Loucy (cell line): ENCODE data around the gene ROR1.

Experiments
- EZH2phosphoT487 ChIP-seq: fragments of 200-600 bp; IDR thresholded peaks from 2 replicates; pipeline ENCODE4 v1.6.1; 2018; ENCODE audit warnings: antibody characterized with exemption, mild to moderate bottlenecking, moderate library complexity, borderline replicate concordance
- TF ChIP-seq, protein P1 (sequence below): fragments of 200-600 bp; sonication (generic); conservative IDR thresholded peaks from 2 replicates; pipeline ENCODE4 v1.5.1; 2014; ENCODE audit warnings: mild to moderate bottlenecking, antibody characterized with exemption, low read length

DNA sequence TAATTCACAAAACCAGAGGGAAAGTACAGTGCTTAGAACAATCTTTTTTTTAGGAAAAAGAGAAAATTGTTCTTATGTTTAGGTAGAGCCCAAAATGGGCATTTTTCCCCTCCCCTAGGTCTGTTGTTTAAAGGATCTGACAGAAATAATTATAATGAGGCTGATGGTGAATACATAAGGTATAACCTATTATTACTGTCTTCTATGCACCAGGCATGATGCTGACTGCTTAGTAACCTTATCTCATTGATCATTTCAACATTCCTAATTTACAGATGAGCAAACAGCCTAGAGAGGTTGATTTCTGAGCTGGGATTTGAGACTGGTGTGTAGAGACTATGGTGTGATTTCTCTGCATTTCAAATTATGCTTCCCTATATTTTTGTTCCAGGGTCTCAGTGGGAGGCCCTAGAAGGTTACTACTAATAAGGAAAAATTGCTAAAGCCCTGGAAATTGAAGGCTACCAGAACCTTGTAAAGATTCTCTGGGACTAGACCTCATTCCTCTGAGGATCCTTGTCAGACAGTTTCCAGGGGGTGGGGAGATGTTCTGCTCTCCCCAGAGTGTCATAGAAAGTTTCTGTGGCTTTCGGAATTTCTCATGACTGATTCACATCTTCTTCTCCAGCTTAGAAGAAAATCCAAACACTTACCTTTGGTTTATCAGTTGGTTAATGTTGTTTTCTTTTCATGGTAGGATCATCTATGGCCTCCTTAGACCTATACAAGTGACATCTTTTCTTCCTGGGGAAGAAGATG lies 44.9 kb downstream of the ROR1 start:
- TF ChIP-seq, protein P1, sequence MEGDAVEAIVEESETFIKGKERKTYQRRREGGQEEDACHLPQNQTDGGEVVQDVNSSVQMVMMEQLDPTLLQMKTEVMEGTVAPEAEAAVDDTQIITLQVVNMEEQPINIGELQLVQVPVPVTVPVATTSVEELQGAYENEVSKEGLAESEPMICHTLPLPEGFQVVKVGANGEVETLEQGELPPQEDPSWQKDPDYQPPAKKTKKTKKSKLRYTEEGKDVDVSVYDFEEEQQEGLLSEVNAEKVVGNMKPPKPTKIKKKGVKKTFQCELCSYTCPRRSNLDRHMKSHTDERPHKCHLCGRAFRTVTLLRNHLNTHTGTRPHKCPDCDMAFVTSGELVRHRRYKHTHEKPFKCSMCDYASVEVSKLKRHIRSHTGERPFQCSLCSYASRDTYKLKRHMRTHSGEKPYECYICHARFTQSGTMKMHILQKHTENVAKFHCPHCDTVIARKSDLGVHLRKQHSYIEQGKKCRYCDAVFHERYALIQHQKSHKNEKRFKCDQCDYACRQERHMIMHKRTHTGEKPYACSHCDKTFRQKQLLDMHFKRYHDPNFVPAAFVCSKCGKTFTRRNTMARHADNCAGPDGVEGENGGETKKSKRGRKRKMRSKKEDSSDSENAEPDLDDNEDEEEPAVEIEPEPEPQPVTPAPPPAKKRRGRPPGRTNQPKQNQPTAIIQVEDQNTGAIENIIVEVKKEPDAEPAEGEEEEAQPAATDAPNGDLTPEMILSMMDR, result no peak
- TF ChIP-seq EZH2phosphoT487, result no peak
